GM12864 (cell line): ENCODE results near the gene FABP6.

Source experiments
- DNase-seq: peaks from one replicate; pipeline ENCODE4 v3.0.0-alpha.2; 2011; ENCODE audit warnings: low read depth
- H3K4me3 ChIP-seq: 2 replicates; pipeline ENCODE4 v1.5.1; 2011; ENCODE audit warnings: mild to moderate bottlenecking, low read depth, low read length, control low read depth
- TF ChIP-seq, protein P1 (sequence below): IDR thresholded peaks from 2 replicates; pipeline ENCODE4 v1.5.1; 2011; ENCODE audit warnings: low read depth, mild to moderate bottlenecking, moderate library complexity, low read length, control low read depth, inconsistent platforms; ENCODE audit errors: missing control alignments

FABP6 gene

DNA sequence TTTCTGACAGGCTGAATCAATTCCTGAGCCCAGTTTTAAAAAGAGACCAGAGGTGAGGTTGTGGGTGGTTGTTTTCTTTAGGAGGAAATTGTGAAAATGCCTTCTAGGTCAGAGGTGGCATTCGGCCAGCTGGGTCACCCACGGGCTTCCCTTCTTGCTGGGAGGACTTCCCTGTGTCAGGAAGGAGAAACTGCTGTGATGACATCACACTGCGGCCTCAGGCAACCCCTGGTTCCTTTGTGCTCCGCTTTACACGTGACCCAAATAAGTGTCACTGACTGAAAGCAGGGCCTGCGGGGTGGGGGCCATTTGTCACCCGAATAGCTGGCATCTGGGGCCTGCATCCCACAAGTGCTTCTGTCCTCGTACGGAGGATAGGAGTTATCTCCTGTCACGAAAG, 39.7 kb downstream of the FABP6 start:
- TF ChIP-seq, protein P1, sequence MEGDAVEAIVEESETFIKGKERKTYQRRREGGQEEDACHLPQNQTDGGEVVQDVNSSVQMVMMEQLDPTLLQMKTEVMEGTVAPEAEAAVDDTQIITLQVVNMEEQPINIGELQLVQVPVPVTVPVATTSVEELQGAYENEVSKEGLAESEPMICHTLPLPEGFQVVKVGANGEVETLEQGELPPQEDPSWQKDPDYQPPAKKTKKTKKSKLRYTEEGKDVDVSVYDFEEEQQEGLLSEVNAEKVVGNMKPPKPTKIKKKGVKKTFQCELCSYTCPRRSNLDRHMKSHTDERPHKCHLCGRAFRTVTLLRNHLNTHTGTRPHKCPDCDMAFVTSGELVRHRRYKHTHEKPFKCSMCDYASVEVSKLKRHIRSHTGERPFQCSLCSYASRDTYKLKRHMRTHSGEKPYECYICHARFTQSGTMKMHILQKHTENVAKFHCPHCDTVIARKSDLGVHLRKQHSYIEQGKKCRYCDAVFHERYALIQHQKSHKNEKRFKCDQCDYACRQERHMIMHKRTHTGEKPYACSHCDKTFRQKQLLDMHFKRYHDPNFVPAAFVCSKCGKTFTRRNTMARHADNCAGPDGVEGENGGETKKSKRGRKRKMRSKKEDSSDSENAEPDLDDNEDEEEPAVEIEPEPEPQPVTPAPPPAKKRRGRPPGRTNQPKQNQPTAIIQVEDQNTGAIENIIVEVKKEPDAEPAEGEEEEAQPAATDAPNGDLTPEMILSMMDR, result no peak
- no peak overlapping the region for H3K4me3 ChIP-seq
- DNase-seq, result no peak

DNA sequence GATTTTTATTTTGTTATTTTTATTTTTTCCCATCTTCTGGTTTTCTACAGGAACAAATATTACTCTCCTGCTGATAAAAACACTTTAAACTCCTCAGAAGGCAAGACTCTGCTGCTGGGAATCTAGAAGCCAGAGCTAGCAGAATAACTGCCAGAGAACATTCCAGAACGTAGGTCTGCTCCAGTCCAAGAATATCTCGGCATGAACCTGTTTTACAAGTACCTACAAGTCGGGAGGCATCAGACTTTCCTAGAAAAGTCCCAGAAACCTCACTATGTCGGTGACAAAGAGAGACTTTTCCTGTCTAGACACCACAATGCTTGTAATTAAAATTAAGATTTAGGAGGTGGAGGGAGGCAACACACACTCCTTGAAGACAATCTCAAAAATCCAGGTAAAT, 41.4 kb downstream of the FABP6 start:
- DNase-seq, result no peak
- no peak overlapping the region for H3K4me3 ChIP-seq
- TF ChIP-seq, protein P1, result no peak

DNA sequence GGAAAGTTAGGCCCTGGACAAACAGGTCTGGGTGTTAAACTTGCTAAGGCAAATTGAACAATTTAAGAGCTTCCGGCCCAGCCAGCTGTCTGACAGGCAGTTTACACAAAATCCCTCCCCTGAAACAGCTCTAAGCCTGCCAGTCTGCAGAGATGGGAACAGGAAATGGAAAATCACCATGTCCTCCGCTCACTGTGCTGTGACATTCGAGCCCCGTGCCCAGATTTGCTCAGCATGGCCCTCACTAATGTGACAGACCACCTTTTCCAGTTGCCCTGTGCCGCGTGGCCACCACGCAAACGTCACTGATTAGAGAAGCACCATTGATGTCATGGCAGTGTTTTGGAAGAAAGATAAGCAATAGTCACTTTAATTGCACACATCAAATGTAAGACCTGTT, 42.1 kb downstream of the FABP6 start:
- no peak overlapping the region for H3K4me3 ChIP-seq
- peak; percentile 13 for DNase-seq
- TF ChIP-seq, protein P1, result no peak

DNA sequence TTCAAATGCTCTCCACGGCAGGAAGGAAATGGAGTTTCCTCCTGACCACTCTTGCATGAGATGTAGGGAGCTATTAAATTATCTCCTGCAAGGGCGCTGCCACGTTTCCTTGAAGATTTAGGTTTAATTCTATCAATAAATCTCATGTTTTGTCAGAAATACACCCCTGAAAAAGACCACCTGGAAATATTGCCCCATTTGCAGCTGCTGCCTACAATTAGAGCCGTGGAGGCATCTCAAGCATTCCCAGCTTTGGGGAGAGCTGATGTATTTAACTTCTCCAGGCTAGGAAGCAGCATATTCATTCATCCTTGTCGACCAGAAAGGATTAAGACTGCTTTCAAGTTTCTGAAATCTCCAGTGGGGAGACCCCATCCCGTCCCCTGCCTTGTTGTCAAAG, 42.5 kb downstream of the FABP6 start:
- DNase-seq, result no peak
- TF ChIP-seq, protein P1, result no peak
- H3K4me3 ChIP-seq, result no peak overlapping the region

DNA sequence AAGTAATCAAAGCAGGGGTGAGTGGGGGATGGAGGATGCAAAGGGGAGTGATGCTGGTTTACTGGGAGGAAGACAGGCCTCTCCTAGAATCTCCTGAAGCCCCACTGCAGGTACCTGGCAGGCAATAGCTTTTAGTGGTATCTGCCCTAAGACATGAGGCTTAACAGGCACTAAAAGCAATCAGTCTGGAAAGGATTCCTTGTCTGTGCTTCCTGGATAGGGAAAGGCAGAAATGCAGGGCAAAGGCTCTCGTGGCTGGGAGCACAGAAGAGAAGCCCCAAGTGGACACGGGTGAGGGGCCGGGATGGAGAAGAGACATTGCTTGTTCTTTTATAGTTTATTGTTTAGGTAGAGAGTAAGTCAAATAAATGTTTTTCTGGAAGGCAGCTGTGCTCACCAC, 43.0 kb downstream of the FABP6 start:
- no peak for DNase-seq
- TF ChIP-seq, protein P1, result no peak
- H3K4me3 ChIP-seq, result no peak overlapping the region

DNA sequence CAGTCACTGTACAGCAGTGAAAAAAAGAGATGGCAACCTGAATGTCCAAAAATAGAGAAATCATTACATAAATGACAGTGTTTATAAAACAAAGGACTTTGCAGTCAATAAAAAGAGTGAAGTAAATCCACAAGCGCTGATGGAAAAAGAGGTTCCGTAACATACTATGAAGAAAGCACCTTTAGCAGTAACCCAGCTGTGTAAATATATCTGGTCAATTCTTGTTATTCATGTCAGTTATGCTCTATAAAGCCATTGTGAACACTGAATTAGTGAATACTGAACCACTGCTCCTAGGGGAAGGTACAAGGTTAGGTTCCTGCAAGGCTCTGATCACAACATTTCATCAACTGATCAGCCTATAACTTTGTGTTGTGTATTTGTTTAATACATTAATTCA, 43.6 kb downstream of the FABP6 start:
- no peak for DNase-seq
- TF ChIP-seq, protein P1, result no peak
- no peak overlapping the region for H3K4me3 ChIP-seq

DNA sequence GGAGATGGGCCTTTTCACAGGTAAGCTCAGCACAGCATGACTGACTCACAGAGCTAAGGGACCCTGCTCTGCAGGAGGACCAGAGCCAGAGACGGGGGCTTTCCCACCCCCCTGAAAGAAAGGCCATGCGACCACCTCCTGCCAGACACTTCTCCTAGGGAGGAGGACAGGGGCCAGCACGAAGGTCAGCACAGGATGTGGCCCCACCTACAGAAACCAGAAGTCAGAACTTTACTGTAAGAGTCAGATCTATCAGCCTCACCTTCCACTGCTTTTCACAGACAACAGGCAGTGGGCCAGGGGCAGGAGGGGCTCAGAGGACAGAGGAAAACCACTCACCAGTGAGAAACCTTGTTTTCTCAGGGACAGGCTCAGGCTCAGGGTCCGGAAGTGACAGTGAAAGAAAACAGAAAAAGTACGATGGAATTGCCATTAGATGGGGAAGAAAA, 45.2 kb downstream of the FABP6 start:
- DNase-seq, result no peak
- no peak overlapping the region for H3K4me3 ChIP-seq
- TF ChIP-seq, protein P1, result no peak
